Activated naive CD4-positive, alpha-beta T cell treated with anti-CD3 and anti-CD28 coated beads, Interleukin-2, amount 50 U/mL, for 72 hours (primary cell): ENCODE results near the gene CRYGA. TPM values are rescaled to one million over a fixed set of nuclear protein-coding genes. Genes with fewer than 3 reads are reported as not detected.

ENCODE experiments used
- total RNA-seq, 2 donors: library from RNA; stranded (reverse); gene quantifications; one replicate each; pipeline ENCODE4 v1.2.3, GENCODE V29; 2022

The CRYGA gene
- total RNA-seq, 2 donors from 2014 or later = not detected

Other genes with a start within 250 kb of the CRYGA start
- gene PLEKHM3, start 138.1 kb downstream of the CRYGA start, total RNA-seq = 10 to 100 TPM in 1 of 2 donors, 1 to 10 TPM in 1; 5.2 to 15.8 TPM
- not detected for gene CRYGD, start 39.1 kb downstream of the CRYGA start, total RNA-seq
- not detected for gene CRYGC, start 33.8 kb downstream of the CRYGA start, total RNA-seq
- gene CRYGB, start 17.4 kb downstream of the CRYGA start, total RNA-seq = not detected
- gene C2orf80, start 26.4 kb upstream of the CRYGA start, total RNA-seq = not detected
- 10 to 100 TPM; 16.9 to 19.4 TPM for gene IDH1, start 91.5 kb upstream of the CRYGA start, total RNA-seq
- gene PIKFYVE, start 102.7 kb upstream of the CRYGA start, total RNA-seq = 10 to 100 TPM; 23.1 to 25.9 TPM
- gene PTH2R, start 243.2 kb upstream of the CRYGA start, total RNA-seq = under 1 TPM in 1 of 2 donors, not detected in 1; 0.09 TPM